K562 (cell line): ENCODE measurements around the gene POMP.

Source experiments
- DPF2 ChIP-seq: fragments of 450-650 bp; IDR thresholded peaks from 2 replicates; pipeline ENCODE4 v1.6.1; 2016
- FOXK1 ChIP-seq: sonication (generic); formaldehyde crosslinking; IDR thresholded peaks from 2 replicates; pipeline ENCODE4 v1.8.0; 2022; ENCODE audit warnings: missing genetic modification reagents, mild to moderate bottlenecking, borderline replicate concordance
- ILF3 ChIP-seq: fragments of 450-650 bp; IDR thresholded peaks from 2 replicates; pipeline ENCODE4 v1.6.1; 2018; ENCODE audit warnings: antibody characterized with exemption, mild to moderate bottlenecking, moderate library complexity, borderline replicate concordance
- POLR2A ChIP-seq: fragments of 450-650 bp; conservative IDR thresholded peaks from 2 replicates; pipeline ENCODE4 v1.6.1; 2016
- ZNF76 ChIP-seq: fragments of 250-450 bp; sonication (Bioruptor Pico); IDR thresholded peaks from 2 replicates; pipeline ENCODE4 v1.4.0; 2020; ENCODE audit warnings: mild to moderate bottlenecking, moderate library complexity, borderline replicate concordance
- TF ChIP-seq, protein P1 (sequence below), 3 experiments: IDR thresholded peaks in 2 of 3; conservative IDR thresholded peaks in 1 of 3; 2 replicates each; pipeline ENCODE4 v1.5.1; 2011 to 2012; ENCODE audit warnings: low read length in 3 of 3, mild to moderate bottlenecking in 3 of 3, control low read depth in 2 of 3, improper control_type of control experiment in 1 of 3, inconsistent platforms in 1 of 3, low read depth in 1 of 3, mixed read lengths in 1 of 3, moderate library complexity in 1 of 3; ENCODE audit not compliant: insufficient read depth in 2 of 3
- TF ChIP-seq, protein P2 (sequence below): fragments of 250-450 bp; sonication (Bioruptor Pico); IDR thresholded peaks from 2 replicates; pipeline ENCODE4 v1.8.0; 2021; ENCODE audit warnings: moderate library complexity, mild to moderate bottlenecking, inconsistent platforms
- TF ChIP-seq, protein P3 (sequence below): fragments of 450-650 bp; formaldehyde crosslinking; IDR thresholded peaks from 2 replicates; pipeline ENCODE4 v1.4.0; 2022; ENCODE audit warnings: missing genetic modification characterization

DNA sequence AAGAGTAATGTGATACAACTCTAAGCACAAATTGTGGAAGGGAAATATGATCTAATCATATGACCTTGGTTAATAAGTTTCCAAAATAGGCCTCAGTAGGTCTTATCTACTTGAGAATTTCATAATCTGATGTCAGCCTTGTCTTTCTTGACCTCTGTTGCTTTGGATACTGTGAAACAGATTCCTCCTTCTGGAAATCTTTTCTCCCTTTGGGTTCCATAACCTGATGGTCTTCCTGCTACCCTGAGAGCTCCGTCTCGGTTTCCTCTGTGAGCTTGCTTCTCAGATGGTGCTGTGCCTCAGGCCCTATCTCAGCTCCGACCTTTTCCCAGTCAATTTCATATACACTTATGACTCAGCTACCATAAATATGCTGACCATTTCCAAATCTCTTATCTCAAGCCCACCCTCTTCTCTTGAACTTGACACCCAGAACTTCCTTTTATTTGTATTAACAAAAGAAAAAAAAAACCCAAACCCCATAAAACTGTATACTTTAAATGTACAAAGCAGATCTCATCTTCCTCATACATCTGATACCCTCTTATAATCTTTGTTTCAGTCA is 66.2 kb downstream of the POMP start:
- TF ChIP-seq, protein P1, sequence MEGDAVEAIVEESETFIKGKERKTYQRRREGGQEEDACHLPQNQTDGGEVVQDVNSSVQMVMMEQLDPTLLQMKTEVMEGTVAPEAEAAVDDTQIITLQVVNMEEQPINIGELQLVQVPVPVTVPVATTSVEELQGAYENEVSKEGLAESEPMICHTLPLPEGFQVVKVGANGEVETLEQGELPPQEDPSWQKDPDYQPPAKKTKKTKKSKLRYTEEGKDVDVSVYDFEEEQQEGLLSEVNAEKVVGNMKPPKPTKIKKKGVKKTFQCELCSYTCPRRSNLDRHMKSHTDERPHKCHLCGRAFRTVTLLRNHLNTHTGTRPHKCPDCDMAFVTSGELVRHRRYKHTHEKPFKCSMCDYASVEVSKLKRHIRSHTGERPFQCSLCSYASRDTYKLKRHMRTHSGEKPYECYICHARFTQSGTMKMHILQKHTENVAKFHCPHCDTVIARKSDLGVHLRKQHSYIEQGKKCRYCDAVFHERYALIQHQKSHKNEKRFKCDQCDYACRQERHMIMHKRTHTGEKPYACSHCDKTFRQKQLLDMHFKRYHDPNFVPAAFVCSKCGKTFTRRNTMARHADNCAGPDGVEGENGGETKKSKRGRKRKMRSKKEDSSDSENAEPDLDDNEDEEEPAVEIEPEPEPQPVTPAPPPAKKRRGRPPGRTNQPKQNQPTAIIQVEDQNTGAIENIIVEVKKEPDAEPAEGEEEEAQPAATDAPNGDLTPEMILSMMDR (IDR thresholded peaks at IDR 0.05 in 2 of 3, conservative IDR thresholded peaks at IDR 0.05 in 1 of 3; ENCODE audit: insufficient read depth in 2 of 3, low read depth in 1 of 3, low read length in 3 of 3): no peak
- TF ChIP-seq, protein P2, sequence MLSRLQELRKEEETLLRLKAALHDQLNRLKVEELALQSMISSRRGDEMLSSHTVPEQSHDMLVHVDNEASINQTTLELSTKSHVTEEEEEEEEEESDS (CRISPR knock-in tag): no peak
- TF ChIP-seq, protein P3, sequence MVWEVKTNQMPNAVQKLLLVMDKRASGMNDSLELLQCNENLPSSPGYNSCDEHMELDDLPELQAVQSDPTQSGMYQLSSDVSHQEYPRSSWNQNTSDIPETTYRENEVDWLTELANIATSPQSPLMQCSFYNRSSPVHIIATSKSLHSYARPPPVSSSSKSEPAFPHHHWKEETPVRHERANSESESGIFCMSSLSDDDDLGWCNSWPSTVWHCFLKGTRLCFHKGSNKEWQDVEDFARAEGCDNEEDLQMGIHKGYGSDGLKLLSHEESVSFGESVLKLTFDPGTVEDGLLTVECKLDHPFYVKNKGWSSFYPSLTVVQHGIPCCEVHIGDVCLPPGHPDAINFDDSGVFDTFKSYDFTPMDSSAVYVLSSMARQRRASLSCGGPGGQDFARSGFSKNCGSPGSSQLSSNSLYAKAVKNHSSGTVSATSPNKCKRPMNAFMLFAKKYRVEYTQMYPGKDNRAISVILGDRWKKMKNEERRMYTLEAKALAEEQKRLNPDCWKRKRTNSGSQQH (CRISPR knock-in tag): no peak
- TF ChIP-seq ILF3 (no peak), DPF2 (no peak), POLR2A (no peak), ZNF76 (CRISPR knock-in tag) (no peak), FOXK1 (CRISPR knock-in tag) (no peak)
